Heart left ventricle (tissue), 16 donors: ENCODE results near the gene METTL24. TPM values are rescaled to one million over a fixed set of nuclear protein-coding genes. Genes with fewer than 3 reads are reported as not detected.

Experiments used
- ATAC-seq, 4 donors: fragments of 200-7000 bp; cut with Tn5 transposase; one replicate each; pipeline ENCODE4 v1.9.1; 2020 to 2022; ENCODE audit warnings: moderate library complexity in 4 of 4, mild to moderate bottlenecking in 3 of 4, moderate number of reproducible peaks in 1 of 4
- DNase-seq, 5 donors: peaks; one replicate each; pipeline ENCODE4 v3.0.0-alpha.2; 2020
- H3K27ac ChIP-seq, 12 donors: fragments of 200-600 bp; sonication (generic) in 4 of 12; one replicate each; pipeline versions ENCODE4 v1.5.0 to v1.8.0; 2016 to 2022; ENCODE audit warnings: mild to moderate bottlenecking in 2 of 12
- H3K27me3 ChIP-seq, 9 donors: fragments of 200-600 bp; sonication (generic) in 2 of 9; one replicate each; pipeline versions ENCODE4 v1.5.1 to v1.8.0; 2016 to 2022; ENCODE audit warnings: mild to moderate bottlenecking in 3 of 9
- H3K36me3 ChIP-seq, 9 donors: fragments of 200-600 bp; sonication (generic) in 2 of 9; one replicate each; pipeline versions ENCODE4 v1.5.0 to v1.8.0; 2018 to 2022; ENCODE audit warnings: mild to moderate bottlenecking in 2 of 9
- H3K4me1 ChIP-seq, 12 donors: fragments of 200-600 bp; sonication (generic) in 4 of 12; one replicate each; pipeline versions ENCODE4 v1.5.0 to v1.8.0; 2016 to 2022; ENCODE audit warnings: mild to moderate bottlenecking in 3 of 12
- H3K4me3 ChIP-seq, 12 donors: fragments of 200-600 bp; sonication (generic) in 4 of 12; one replicate each; pipeline versions ENCODE4 v1.5.0 to v1.8.0; 2017 to 2022; ENCODE audit warnings: mild to moderate bottlenecking in 9 of 12, moderate library complexity in 4 of 12
- H3K9me3 ChIP-seq, 12 donors: fragments of 200-600 bp; sonication (generic) in 4 of 12; one replicate each; pipeline versions ENCODE4 v1.5.0 to v1.8.0; 2016 to 2022; ENCODE audit warnings: mild to moderate bottlenecking in 1 of 12
- CTCF ChIP-seq, 12 donors: fragments of 200-600 bp; sonication (generic) in 4 of 12; IDR thresholded peaks; one replicate each; pipeline versions ENCODE4 v1.5.0 to v1.8.0; 2018 to 2022; ENCODE audit warnings: antibody characterized with exemption in 12 of 12, mild to moderate bottlenecking in 5 of 12
- POLR2A ChIP-seq, 2 donors: fragments of 450-650 bp; IDR thresholded peaks; one replicate each; pipeline ENCODE4 v1.6.1; 2017; ENCODE audit warnings: antibody characterized with exemption in 2 of 2, mild to moderate bottlenecking in 2 of 2, moderate library complexity in 2 of 2
- WGBS, 4 donors: extraction: QIAGEN DNeasy Blood & Tissue Kit in 2 of 4; methylation state at CpG; one replicate each; pipeline versions ENCODE4 v1.1.5 to v1.1.7; 2013 to 2018; 5-methylcytosine and 5-hydroxymethylcytosine counted together
- intact Hi-C, 10 donors: fragments of 100-400 bp; cut with DNase I; formaldehyde crosslinking; loops; one replicate each; pipeline versions ENCODE4 v1.11.1 to v1.14.2; 2022
- polyA plus RNA-seq, 2 donors: library from polyadenylated mRNA; stranded (reverse); fragments of 200-250 nt; gene quantifications; one replicate each; pipeline ENCODE4 v1.2.3, GENCODE V29; 2013
- total RNA-seq, 9 donors: library from RNA; depleted of rRNA in 2 of 9; stranded (reverse); fragments of >200 nt in 2 of 9; fragmentation: NEBNext Ultra II Directional in 3 of 9; extraction: Animal tissue kit (Norgen Biotek cat#: 25700) in 3 of 9; gene quantifications; one replicate each; pipeline versions ENCODE4 v1.1.0 to v1.2.4, GENCODE V29; 2016 to 2023
- donor health status: ischemic (EF 13 %, LVEDD 7.1; RV severe dilation, severe dysfunction).
- donor health status: healthy with polysubstance abuse.
- donor health status: DM: no; HTN: yes; CAD: no.
- donor health status: DM: no; HTN: no; CAD: no.
- donor health status: ischemic (EF 25% LVEDD 6.9; RV normal size, moderate dysfunction).
- donor health status: ischemic (EF 25% LVEDD 5.7; RV mildly dilated, moderate dysfunction).
- donor health status: healthy.
- donor health status: DM: yes; HTN: yes; CAD: no.
- donor health status: ischemic (EF 35%, LVEDD 5.7; RV mildly dilated, moderate dysfunction).
- donor health status: nonischemic (EF 11% LVEDD 7.7; RV severe dilation, severe dysfunction).
- donor health status: DM: yes; HTN: yes; CAD: no.
- donor health status: PGD.
- donor health status: ischemic (EF 29% LVEDD 5.4; RV normal size, mild dysfunction).
- donor health status: nonischemic (EF 23%, LVEDD 6.1; RV moderate dilation, normal function).

Gene METTL24
- total and polyA plus RNA-seq, 11 donors = 0.60 to 2.8 (median 1.8) TPM; not detected in 3

- no peaks in the 10 kb centered on the region for H3K27me3 ChIP-seq
- H3K4me3 ChIP-seq = no peak overlapping the region
- H3K27ac ChIP-seq = no peak overlapping the region
- H3K4me1 ChIP-seq = peaks cover 0 to 6% (median 0%) of the 10 kb centered on the region in 12 donors
- TF ChIP-seq POLR2A (IDR thresholded peaks at IDR 0.05) (no peak), CTCF (IDR thresholded peaks at IDR 0.05) (no peak)
- no peak for ATAC-seq
- H3K36me3 ChIP-seq = no peaks in the 10 kb centered on the region
- no peaks in the 10 kb centered on the region for H3K9me3 ChIP-seq
- intact Hi-C loops = no loop called here
- 90 to 97% (median 94%) methylated on average over 3 of the region's 3 CpGs for WGBS, 4 donors
- no peak for DNase-seq
Measured at GRCh38 chr6:110342759-110343158, 15.4 kb downstream of the METTL24 start.

GRCh38 chr6:110341663-110342596 is 16.2 kb downstream of the METTL24 start:
- intact Hi-C loops = no loop called here
- Histone ChIP-seq H3K9me3 (no peaks in the 10 kb centered on the region), H3K27ac (peak overlapping the region in 2 of 12 donors; percentile 13 to 62), H3K36me3 (no peaks in the 10 kb centered on the region), H3K4me1 (peaks cover 0 to 6% (median 0%) of the 10 kb centered on the region in 12 donors), H3K4me3 (no peak overlapping the region), H3K27me3 (no peaks in the 10 kb centered on the region)
- ATAC-seq (no peak), DNase-seq (no peak)
- WGBS, 4 donors = 64 to 75% (median 71%) methylated on average over 10 of the region's 10 CpGs
- no peak for TF ChIP-seq POLR2A (IDR thresholded peaks at IDR 0.05)
- TF ChIP-seq CTCF (IDR thresholded peaks at IDR 0.05) = peak in 6 of 12 donors; percentile 7 to 28 (median 19)

GRCh38 chr6:110341067-110341466 is 17.1 kb downstream of the METTL24 start:
- no peak for TF ChIP-seq CTCF (IDR thresholded peaks at IDR 0.05)
- no peak for TF ChIP-seq POLR2A (IDR thresholded peaks at IDR 0.05)
- DNase-seq (no peak), ATAC-seq (no peak)
- Histone ChIP-seq H3K27me3 (no peaks in the 10 kb centered on the region), H3K4me1 (peaks cover 0 to 6% (median 0%) of the 10 kb centered on the region in 12 donors), H3K4me3 (no peak overlapping the region), H3K36me3 (no peaks in the 10 kb centered on the region), H3K9me3 (no peaks in the 10 kb centered on the region), H3K27ac (peak overlapping the region in 2 of 12 donors; percentile 13 to 62)
- intact Hi-C loops = no loop called here

GRCh38 chr6:110340392-110340965 is 17.7 kb downstream of the METTL24 start:
- Histone ChIP-seq H3K9me3 (no peaks in the 10 kb centered on the region), H3K27me3 (peaks cover 0 to 3% (median 0%) of the 10 kb centered on the region in 9 donors), H3K27ac (peak overlapping the region in 3 of 12 donors; percentile 8 to 62 (median 32)), H3K36me3 (no peaks in the 10 kb centered on the region), H3K4me3 (no peak overlapping the region), H3K4me1 (peaks cover 0 to 6% (median 0%) of the 10 kb centered on the region in 12 donors)
- WGBS, 4 donors = 54 to 66% (median 59%) methylated on average over 7 of the region's 7 CpGs
- ATAC-seq (no peak), DNase-seq (no peak)
- TF ChIP-seq CTCF (IDR thresholded peaks at IDR 0.05) = no peak
- TF ChIP-seq POLR2A (IDR thresholded peaks at IDR 0.05) = no peak
- intact Hi-C loops = no loop called here
